H4 (cell line): ENCODE results near the gene ZNF124. TPM values are rescaled to one million over a fixed set of nuclear protein-coding genes. Genes with fewer than 3 reads are reported as not detected.
"Not testable (repeated sequence)": the region's sequence is repeated elsewhere in the genome, so short reads cannot be mapped to it uniquely, and the experiment has no call there.

Experiments used
- DNase-seq: peaks from one replicate; pipeline ENCODE4 v3.0.0-alpha.2; 2015; ENCODE audit warnings: low spot score
- total RNA-seq: library from RNA; depleted of rRNA; stranded (reverse); fragments of >200 nt; shearing (Covaris generic); gene quantifications from 2 replicates; pipeline ENCODE4 v1.2.3, GENCODE V29; 2014

ZNF124 gene
- total RNA-seq, 1 experiment from 2014 or later, result 37.1 TPM

- no peak for DNase-seq
Observed at GRCh38 chr1:247172996-247173395, 1.2 kb upstream of the ZNF124 start.

GRCh38 chr1:247171443-247171842, 377 bp downstream of the ZNF124 start:
- not testable (repeated sequence) for DNase-seq

GRCh38 chr1:247165674-247166073, 6.1 kb downstream of the ZNF124 start:
- DNase-seq, result no peak

- no peak for DNase-seq
Observed at GRCh38 chr1:247164694-247165093, 7.1 kb downstream of the ZNF124 start.

- DNase-seq, result no peak
Observed at GRCh38 chr1:247156787-247157232, 15.0 kb downstream of the ZNF124 start.

- DNase-seq, result no peak
Observed at GRCh38 chr1:247147781-247148180, 24.0 kb downstream of the ZNF124 start.

GRCh38 chr1:247147120-247147519, 24.7 kb downstream of the ZNF124 start:
- DNase-seq, result not testable (repeated sequence)

- no peak for DNase-seq
Observed at GRCh38 chr1:247146671-247147070, 25.1 kb downstream of the ZNF124 start.

- no peak for DNase-seq
Observed at GRCh38 chr1:247145279-247145678, 26.5 kb downstream of the ZNF124 start.

GRCh38 chr1:247139557-247139956, 32.3 kb downstream of the ZNF124 start:
- not testable (repeated sequence) for DNase-seq

GRCh38 chr1:247131236-247131635, 40.6 kb downstream of the ZNF124 start:
- no peak for DNase-seq

GRCh38 chr1:247127519-247128282, 44.1 kb downstream of the ZNF124 start:
- not testable (repeated sequence) for DNase-seq

GRCh38 chr1:247126601-247127000, 45.2 kb downstream of the ZNF124 start:
- DNase-seq, result not testable (repeated sequence)

- DNase-seq, result not testable (repeated sequence)
Observed at GRCh38 chr1:247126166-247126565, 45.7 kb downstream of the ZNF124 start.

GRCh38 chr1:247121382-247121781, 50.4 kb downstream of the ZNF124 start:
- DNase-seq, result no peak

- DNase-seq, result not testable (repeated sequence)
Observed at GRCh38 chr1:247120408-247120668, 51.5 kb downstream of the ZNF124 start.

GRCh38 chr1:247119600-247120407, 52.0 kb downstream of the ZNF124 start:
- DNase-seq, result no peak

- DNase-seq, result no peak
Observed at GRCh38 chr1:247118946-247119446, 52.8 kb downstream of the ZNF124 start.

GRCh38 chr1:247115545-247115944, 56.3 kb downstream of the ZNF124 start:
- no peak for DNase-seq

GRCh38 chr1:247115141-247115510, 56.7 kb downstream of the ZNF124 start:
- DNase-seq, result no peak

GRCh38 chr1:247114351-247115140, 57.3 kb downstream of the ZNF124 start:
- DNase-seq, result no peak

GRCh38 chr1:247113733-247114271, 58.0 kb downstream of the ZNF124 start:
- no peak for DNase-seq
